ENCODE results near the gene EPHX1.

DNA sequence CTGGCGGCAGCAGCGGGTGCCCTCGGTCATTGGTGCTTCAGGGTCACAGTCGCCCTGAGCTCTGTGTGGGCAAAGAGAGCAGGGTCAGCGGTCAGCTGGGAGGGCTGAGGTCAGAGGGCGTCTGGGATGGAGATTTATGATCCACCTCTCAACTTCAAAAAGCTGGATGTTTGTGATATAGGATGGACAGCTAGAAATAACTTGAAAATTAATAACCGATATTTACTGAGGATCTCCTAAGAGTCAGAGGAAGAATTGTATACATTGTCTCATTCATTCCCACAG lies 77.0 kb downstream of the EPHX1 start:
- TF ChIP-seq, protein P1, sequence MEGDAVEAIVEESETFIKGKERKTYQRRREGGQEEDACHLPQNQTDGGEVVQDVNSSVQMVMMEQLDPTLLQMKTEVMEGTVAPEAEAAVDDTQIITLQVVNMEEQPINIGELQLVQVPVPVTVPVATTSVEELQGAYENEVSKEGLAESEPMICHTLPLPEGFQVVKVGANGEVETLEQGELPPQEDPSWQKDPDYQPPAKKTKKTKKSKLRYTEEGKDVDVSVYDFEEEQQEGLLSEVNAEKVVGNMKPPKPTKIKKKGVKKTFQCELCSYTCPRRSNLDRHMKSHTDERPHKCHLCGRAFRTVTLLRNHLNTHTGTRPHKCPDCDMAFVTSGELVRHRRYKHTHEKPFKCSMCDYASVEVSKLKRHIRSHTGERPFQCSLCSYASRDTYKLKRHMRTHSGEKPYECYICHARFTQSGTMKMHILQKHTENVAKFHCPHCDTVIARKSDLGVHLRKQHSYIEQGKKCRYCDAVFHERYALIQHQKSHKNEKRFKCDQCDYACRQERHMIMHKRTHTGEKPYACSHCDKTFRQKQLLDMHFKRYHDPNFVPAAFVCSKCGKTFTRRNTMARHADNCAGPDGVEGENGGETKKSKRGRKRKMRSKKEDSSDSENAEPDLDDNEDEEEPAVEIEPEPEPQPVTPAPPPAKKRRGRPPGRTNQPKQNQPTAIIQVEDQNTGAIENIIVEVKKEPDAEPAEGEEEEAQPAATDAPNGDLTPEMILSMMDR (IDR thresholded peaks at IDR 0.05; ENCODE audit: insufficient read depth, low read depth, low read length), result no peak
- no peak for TF ChIP-seq EZH2 (IDR thresholded peaks at IDR 0.05; ENCODE audit: insufficient read depth, low read length)
